ENCODE data around the gene CMA1.
"Not testable (repeated sequence)": the region's sequence is repeated elsewhere in the genome, so short reads cannot be mapped to it uniquely, and the experiment has no call there.

DNA sequence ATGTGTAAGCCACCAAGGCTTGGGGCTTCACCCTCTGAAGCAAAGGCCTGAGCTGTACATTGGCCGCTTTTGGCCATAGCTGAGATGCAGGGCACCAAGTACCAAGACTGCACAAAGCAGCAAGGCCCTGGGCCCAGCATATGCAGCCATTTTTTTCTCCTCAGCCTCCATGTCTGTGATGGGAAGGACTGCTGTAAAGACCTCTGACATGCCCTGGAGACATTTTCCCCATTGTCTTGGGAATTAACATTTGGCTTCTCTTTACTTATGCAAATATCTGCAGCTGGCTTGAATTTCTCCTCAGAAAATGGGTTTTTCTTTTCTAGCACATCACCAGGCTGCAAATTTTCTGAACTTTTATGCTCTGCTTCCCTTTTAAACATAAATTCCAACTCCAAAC is 28.1 kb downstream of the CMA1 start:
- TF ChIP-seq POLR2A (IDR thresholded peaks at IDR 0.05); POLR2AphosphoS5 (IDR thresholded peaks at IDR 0.05); EP300 (IDR thresholded peaks at IDR 0.05; ENCODE audit: low read depth): not testable (repeated sequence)
- TF ChIP-seq, protein P1, sequence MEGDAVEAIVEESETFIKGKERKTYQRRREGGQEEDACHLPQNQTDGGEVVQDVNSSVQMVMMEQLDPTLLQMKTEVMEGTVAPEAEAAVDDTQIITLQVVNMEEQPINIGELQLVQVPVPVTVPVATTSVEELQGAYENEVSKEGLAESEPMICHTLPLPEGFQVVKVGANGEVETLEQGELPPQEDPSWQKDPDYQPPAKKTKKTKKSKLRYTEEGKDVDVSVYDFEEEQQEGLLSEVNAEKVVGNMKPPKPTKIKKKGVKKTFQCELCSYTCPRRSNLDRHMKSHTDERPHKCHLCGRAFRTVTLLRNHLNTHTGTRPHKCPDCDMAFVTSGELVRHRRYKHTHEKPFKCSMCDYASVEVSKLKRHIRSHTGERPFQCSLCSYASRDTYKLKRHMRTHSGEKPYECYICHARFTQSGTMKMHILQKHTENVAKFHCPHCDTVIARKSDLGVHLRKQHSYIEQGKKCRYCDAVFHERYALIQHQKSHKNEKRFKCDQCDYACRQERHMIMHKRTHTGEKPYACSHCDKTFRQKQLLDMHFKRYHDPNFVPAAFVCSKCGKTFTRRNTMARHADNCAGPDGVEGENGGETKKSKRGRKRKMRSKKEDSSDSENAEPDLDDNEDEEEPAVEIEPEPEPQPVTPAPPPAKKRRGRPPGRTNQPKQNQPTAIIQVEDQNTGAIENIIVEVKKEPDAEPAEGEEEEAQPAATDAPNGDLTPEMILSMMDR (IDR thresholded peaks at IDR 0.05) = not testable (repeated sequence)
